GM23248 (cell line): Measurements from ENCODE around the gene KLHL2. TPM values are rescaled to one million over a fixed set of nuclear protein-coding genes. Genes with fewer than 3 reads are reported as not detected.
"Not testable (repeated sequence)": the region's sequence is repeated elsewhere in the genome, so short reads cannot be mapped to it uniquely, and the experiment has no call there.

Source experiments
- DNase-seq: peaks from one replicate; pipeline ENCODE4 v3.0.0-alpha.2; 2015
- H2AFZ ChIP-seq: fragments of 200-600 bp; sonication (generic); 2 replicates; pipeline ENCODE4 v1.6.1; 2016; ENCODE audit warnings: antibody characterized with exemption
- H3F3A ChIP-seq: fragments of 200-600 bp; sonication (generic); 2 replicates; pipeline ENCODE4 v1.6.1; 2016; ENCODE audit warnings: mild to moderate bottlenecking, antibody characterized with exemption, mixed run types; ENCODE audit not compliant: insufficient read depth
- H3K27ac ChIP-seq: fragments of 200-600 bp; sonication (generic); 2 replicates; pipeline ENCODE4 v1.5.1; 2016; ENCODE audit warnings: mild to moderate bottlenecking
- H3K27me3 ChIP-seq: fragments of 200-600 bp; sonication (generic); replicated peaks from 2 replicates; pipeline ENCODE4 v1.6.1; 2016; ENCODE audit warnings: mild to moderate bottlenecking; ENCODE audit not compliant: insufficient read depth
- H3K36me3 ChIP-seq: fragments of 200-600 bp; sonication (generic); 2 replicates; pipeline ENCODE4 v1.6.1; 2016; ENCODE audit warnings: low read depth, mild to moderate bottlenecking
- H3K4me1 ChIP-seq: fragments of 200-600 bp; sonication (generic); 2 replicates; pipeline ENCODE4 v1.6.1; 2016; ENCODE audit warnings: mild to moderate bottlenecking; ENCODE audit not compliant: insufficient read depth
- H3K4me2 ChIP-seq: fragments of 200-600 bp; sonication (generic); one replicate; pipeline ENCODE4 v1.6.1; 2016; ENCODE audit warnings: mild to moderate bottlenecking; ENCODE audit not compliant: unreplicated experiment
- H3K4me3 ChIP-seq: fragments of 200-600 bp; sonication (generic); 2 replicates; pipeline ENCODE4 v1.5.1; 2016; ENCODE audit warnings: mild to moderate bottlenecking
- H3K79me2 ChIP-seq: fragments of 200-600 bp; sonication (generic); 2 replicates; pipeline ENCODE4 v1.6.1; 2016; ENCODE audit warnings: mild to moderate bottlenecking; ENCODE audit not compliant: insufficient read depth
- H3K9ac ChIP-seq: fragments of 200-600 bp; sonication (generic); 2 replicates; pipeline ENCODE4 v1.6.1; 2016; ENCODE audit warnings: mild to moderate bottlenecking
- H3K9me2 ChIP-seq: fragments of 200-600 bp; sonication (generic); 2 replicates; pipeline ENCODE4 v1.6.1; 2016; ENCODE audit warnings: mixed run types, mild to moderate bottlenecking, moderate library complexity; ENCODE audit not compliant: insufficient read depth
- H3K9me3 ChIP-seq: fragments of 200-600 bp; sonication (generic); one replicate; pipeline ENCODE4 v1.6.1; 2017; ENCODE audit warnings: low read depth
- H4K20me1 ChIP-seq: fragments of 200-600 bp; sonication (generic); 2 replicates; pipeline ENCODE4 v1.6.0; 2016; ENCODE audit not compliant: insufficient read depth
- EZH2 ChIP-seq: fragments of 200-600 bp; sonication (generic); IDR thresholded peaks from 2 replicates; pipeline ENCODE4 v1.6.1; 2018; ENCODE audit warnings: antibody characterized with exemption, mild to moderate bottlenecking; ENCODE audit not compliant: insufficient read depth, poor library complexity, severe bottlenecking
- EZH2phosphoT487 ChIP-seq: fragments of 200-600 bp; sonication (generic); IDR thresholded peaks from 2 replicates; pipeline ENCODE4 v1.6.1; 2018; ENCODE audit warnings: antibody characterized with exemption, moderate library complexity, mild to moderate bottlenecking, low read depth; ENCODE audit not compliant: insufficient read depth
- WGBS, 2 experiments: methylation state at CpG; one replicate each; pipeline ENCODE4 v1.1.6; 2015 to 2017; ENCODE audit warnings: low lambda C conversion rate in 2 of 2, low coverage in 1 of 2; ENCODE audit errors: missing lambda C conversion rate in 2 of 2; 5-methylcytosine and 5-hydroxymethylcytosine counted together
- in situ Hi-C: fragments of 300-500 bp; cut with MboI; formaldehyde crosslinking; loops from 2 replicates; pipeline ENCODE4 v1.15.0; 2020
- polyA plus RNA-seq: library from polyadenylated mRNA; unstranded; fragments of >200 nt; fragmentation: Nextera tagmentation; extraction: Ambion mirVana; gene quantifications from 2 replicates; pipeline ENCODE4 v1.2.1, GENCODE V29; 2016
- total RNA-seq: library from RNA; depleted of rRNA; stranded (reverse); fragments of >200 nt; shearing (Covaris generic); gene quantifications from 2 replicates; pipeline ENCODE4 v1.2.3, GENCODE V29; 2014

Gene KLHL2
- total and polyA plus RNA-seq, 2 experiments from 2014 or later: 11.0 to 20.2 TPM

GRCh38 chr4:165336743-165337142, 129.4 kb downstream of the KLHL2 start:
- DNase-seq: no peak
- TF ChIP-seq EZH2phosphoT487: no peak
- TF ChIP-seq EZH2: no peak
- H3K9me2 ChIP-seq: no peaks in the 10 kb centered on the region
- no peaks in the 10 kb centered on the region for H3K27me3 ChIP-seq
- peaks cover 8% of the 10 kb centered on the region; the same call in 1 of the 2 replicates for H3F3A ChIP-seq
- H3K9me3 ChIP-seq: no peaks in the 10 kb centered on the region
- no peak overlapping the region for H3K4me2 ChIP-seq
- in situ Hi-C loops: no loop called here
- H2AFZ ChIP-seq: no peak overlapping the region
- 90 to 95% methylated on average over 6 of the region's 6 CpGs for WGBS, 2 experiments
- H3K4me3 ChIP-seq: no peak overlapping the region
- 0 out of 2 replicates have a peak, but pooled peaks cover 3% of the 10 kb centered on the region for H3K4me1 ChIP-seq
- H4K20me1 ChIP-seq: no peaks in the 10 kb centered on the region; the same call in 1 of the 2 replicates
- peaks cover 36% of the 10 kb centered on the region for H3K36me3 ChIP-seq
- peaks cover 47% of the 10 kb centered on the region for H3K79me2 ChIP-seq
- no peak overlapping the region for H3K27ac ChIP-seq
- H3K9ac ChIP-seq: no peak overlapping the region

DNA sequence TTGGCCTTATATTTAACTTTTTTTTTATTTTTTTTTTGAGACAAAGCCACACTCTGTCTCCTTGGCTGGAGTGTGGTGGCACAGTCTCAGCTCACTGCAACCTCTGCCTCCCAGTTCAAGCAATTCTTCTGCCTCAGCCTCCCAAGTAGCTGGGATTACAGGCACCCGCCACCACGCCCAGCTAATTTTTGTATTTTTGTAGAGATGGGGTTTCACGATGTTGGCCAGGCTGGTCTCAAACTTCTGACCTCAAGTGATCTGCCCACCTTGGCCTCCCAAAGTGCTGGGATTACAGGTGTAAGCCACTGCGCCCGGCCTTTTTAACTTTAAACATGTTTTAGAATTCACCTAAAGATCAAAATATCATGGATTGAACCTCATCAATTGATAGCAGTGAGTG, 135.0 kb downstream of the KLHL2 start:
- not testable (repeated sequence) for H3K4me3 ChIP-seq, H3K4me1 ChIP-seq, H3F3A ChIP-seq, H3K27me3 ChIP-seq, H3K9me3 ChIP-seq, H3K79me2 ChIP-seq, H3K4me2 ChIP-seq, H4K20me1 ChIP-seq, H3K9me2 ChIP-seq, DNase-seq, H3K9ac ChIP-seq, H3K27ac ChIP-seq, H2AFZ ChIP-seq
- peaks cover 37% of the 10 kb centered on the region for H3K36me3 ChIP-seq
- WGBS, 2 experiments: 94 to 99% methylated on average over 5 of the region's 5 CpGs
- in situ Hi-C loops: loop anchor here (10.0 kb wide), 1 partner anchor 208 kb away; no protein-coding TSS in a partner anchor

DNA sequence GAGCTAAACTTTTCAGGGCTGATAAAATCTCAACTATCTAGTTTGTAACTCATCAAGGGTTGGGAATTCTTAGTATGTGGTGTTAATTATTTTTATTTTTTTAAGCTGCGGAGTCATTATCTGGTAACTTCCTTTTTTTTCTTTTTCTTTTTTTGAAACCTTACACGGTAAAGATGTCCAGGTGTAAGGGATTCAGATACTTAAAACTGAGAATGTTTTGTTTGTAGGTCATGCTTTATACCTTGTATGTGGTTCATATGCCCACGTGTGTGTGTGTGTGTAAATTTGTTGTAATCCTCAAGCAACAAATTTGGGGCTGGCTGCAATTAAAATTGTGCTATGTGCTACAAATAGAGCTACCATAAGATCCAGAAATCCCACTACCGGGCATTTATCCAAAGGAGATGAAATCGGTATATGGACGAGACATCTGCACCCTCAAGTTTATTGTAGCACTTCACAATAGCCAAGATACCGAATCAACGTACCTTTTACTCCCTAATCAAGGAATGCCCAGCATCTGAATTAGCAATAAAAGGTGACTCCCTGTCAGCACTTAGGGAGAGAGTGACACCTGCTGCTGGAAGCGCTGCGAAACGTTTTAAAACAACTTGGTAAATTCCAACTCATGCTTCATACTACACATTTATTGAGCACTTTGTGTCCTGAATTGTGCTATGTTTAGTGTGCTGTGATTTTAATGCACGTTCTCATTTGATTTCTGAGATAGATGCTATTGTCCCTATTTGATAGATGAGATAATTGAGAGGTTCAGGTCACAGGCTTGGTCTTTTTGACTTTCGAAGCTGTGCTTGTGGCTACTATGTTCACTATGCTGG, 136.2 kb downstream of the KLHL2 start:
- in situ Hi-C loops: loop anchor here (10.0 kb wide), 1 partner anchor 209 kb away; no protein-coding TSS in a partner anchor
- H3K4me3 ChIP-seq: no peak overlapping the region
- 0 out of 2 replicates have a peak, but pooled peaks cover 1% of the 10 kb centered on the region for H3K4me1 ChIP-seq
- no peak overlapping the region for H3K9ac ChIP-seq
- H3K79me2 ChIP-seq: no peaks in the 10 kb centered on the region
- WGBS, 2 experiments: 70 to 73% methylated on average over 13 of the region's 13 CpGs
- no peak overlapping the region for H3K27ac ChIP-seq
- no peak overlapping the region for H3K4me2 ChIP-seq
- no peak for DNase-seq
- no peaks in the 10 kb centered on the region for H3K9me2 ChIP-seq
- no peaks in the 10 kb centered on the region for H3K27me3 ChIP-seq
- 0 out of 2 replicates have a peak, but pooled peaks cover 9% of the 10 kb centered on the region for H3F3A ChIP-seq
- TF ChIP-seq EZH2: no peak
- no peak for TF ChIP-seq EZH2phosphoT487
- H3K9me3 ChIP-seq: no peaks in the 10 kb centered on the region
- H4K20me1 ChIP-seq: no peaks in the 10 kb centered on the region
- peaks cover 31% of the 10 kb centered on the region for H3K36me3 ChIP-seq
- no peak overlapping the region for H2AFZ ChIP-seq

GRCh38 chr4:165345666-165346417, 138.5 kb downstream of the KLHL2 start:
- no peak overlapping the region for H3K4me2 ChIP-seq
- 67 to 77% methylated on average over 10 of the region's 10 CpGs for WGBS, 2 experiments
- in situ Hi-C loops: loop anchor here (10.0 kb wide), 1 partner anchor 211 kb away; no protein-coding TSS in a partner anchor

More at GRCh38 chr4:165345666-165346417, 138.5 kb downstream of the KLHL2 start:
- Histone ChIP-seq H3K79me2 (no peaks in the 10 kb centered on the region), H2AFZ (no peak overlapping the region), H3K36me3 (peaks cover 16% of the 10 kb centered on the region), H4K20me1 (no peaks in the 10 kb centered on the region), H3K9me2 (no peaks in the 10 kb centered on the region), H3K9ac (no peak overlapping the region), H3K27me3 (no peaks in the 10 kb centered on the region), H3K27ac (no peak overlapping the region), H3K9me3 (no peaks in the 10 kb centered on the region), H3K4me3 (no peak overlapping the region), H3F3A (0 out of 2 replicates have a peak, but pooled peaks cover 9% of the 10 kb centered on the region), H3K4me1 (no peaks in the 10 kb centered on the region)
- no peak for TF ChIP-seq EZH2phosphoT487
- TF ChIP-seq EZH2: no peak
- DNase-seq: no peak
